ENCODE data around the gene SLC46A3.

Gene SLC46A3

DNA sequence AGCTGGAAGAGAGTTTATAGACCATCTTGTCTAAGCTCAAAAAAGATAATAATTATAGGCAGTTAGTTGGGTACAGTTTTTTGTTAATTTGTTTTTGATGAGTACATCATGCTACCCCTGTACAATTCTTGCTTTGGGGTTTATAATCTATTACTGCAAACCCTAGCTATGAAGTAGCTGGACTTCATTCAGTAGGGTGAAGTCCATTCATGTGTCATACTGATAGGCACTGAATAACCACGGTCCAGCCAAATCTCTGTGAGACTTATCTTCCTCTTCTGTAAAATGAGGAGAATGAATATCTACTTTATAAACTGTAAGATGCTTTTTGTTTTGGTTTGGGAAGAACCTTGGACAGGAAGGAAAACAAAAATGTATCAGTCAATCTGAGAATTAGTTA is 19.5 kb downstream of the SLC46A3 start (continued):
- TF ChIP-seq, protein P1, sequence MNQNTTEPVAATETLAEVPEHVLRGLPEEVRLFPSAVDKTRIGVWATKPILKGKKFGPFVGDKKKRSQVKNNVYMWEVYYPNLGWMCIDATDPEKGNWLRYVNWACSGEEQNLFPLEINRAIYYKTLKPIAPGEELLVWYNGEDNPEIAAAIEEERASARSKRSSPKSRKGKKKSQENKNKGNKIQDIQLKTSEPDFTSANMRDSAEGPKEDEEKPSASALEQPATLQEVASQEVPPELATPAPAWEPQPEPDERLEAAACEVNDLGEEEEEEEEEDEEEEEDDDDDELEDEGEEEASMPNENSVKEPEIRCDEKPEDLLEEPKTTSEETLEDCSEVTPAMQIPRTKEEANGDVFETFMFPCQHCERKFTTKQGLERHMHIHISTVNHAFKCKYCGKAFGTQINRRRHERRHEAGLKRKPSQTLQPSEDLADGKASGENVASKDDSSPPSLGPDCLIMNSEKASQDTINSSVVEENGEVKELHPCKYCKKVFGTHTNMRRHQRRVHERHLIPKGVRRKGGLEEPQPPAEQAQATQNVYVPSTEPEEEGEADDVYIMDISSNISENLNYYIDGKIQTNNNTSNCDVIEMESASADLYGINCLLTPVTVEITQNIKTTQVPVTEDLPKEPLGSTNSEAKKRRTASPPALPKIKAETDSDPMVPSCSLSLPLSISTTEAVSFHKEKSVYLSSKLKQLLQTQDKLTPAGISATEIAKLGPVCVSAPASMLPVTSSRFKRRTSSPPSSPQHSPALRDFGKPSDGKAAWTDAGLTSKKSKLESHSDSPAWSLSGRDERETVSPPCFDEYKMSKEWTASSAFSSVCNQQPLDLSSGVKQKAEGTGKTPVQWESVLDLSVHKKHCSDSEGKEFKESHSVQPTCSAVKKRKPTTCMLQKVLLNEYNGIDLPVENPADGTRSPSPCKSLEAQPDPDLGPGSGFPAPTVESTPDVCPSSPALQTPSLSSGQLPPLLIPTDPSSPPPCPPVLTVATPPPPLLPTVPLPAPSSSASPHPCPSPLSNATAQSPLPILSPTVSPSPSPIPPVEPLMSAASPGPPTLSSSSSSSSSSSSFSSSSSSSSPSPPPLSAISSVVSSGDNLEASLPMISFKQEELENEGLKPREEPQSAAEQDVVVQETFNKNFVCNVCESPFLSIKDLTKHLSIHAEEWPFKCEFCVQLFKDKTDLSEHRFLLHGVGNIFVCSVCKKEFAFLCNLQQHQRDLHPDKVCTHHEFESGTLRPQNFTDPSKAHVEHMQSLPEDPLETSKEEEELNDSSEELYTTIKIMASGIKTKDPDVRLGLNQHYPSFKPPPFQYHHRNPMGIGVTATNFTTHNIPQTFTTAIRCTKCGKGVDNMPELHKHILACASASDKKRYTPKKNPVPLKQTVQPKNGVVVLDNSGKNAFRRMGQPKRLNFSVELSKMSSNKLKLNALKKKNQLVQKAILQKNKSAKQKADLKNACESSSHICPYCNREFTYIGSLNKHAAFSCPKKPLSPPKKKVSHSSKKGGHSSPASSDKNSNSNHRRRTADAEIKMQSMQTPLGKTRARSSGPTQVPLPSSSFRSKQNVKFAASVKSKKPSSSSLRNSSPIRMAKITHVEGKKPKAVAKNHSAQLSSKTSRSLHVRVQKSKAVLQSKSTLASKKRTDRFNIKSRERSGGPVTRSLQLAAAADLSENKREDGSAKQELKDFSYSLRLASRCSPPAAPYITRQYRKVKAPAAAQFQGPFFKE (tag by site-specific recombination; IDR thresholded peaks at IDR 0.05; ENCODE audit: borderline replicate concordance) = no peak
- TF ChIP-seq ZNF600 (tag by site-specific recombination; IDR thresholded peaks at IDR 0.05) (no peak), GLIS2 (tag by site-specific recombination; IDR thresholded peaks at IDR 0.05) (no peak), ZFP37 (tag by site-specific recombination; IDR thresholded peaks at IDR 0.05) (no peak), ZNF121 (tag by site-specific recombination; IDR thresholded peaks at IDR 0.05) (no peak)
- TF ChIP-seq, protein P2, sequence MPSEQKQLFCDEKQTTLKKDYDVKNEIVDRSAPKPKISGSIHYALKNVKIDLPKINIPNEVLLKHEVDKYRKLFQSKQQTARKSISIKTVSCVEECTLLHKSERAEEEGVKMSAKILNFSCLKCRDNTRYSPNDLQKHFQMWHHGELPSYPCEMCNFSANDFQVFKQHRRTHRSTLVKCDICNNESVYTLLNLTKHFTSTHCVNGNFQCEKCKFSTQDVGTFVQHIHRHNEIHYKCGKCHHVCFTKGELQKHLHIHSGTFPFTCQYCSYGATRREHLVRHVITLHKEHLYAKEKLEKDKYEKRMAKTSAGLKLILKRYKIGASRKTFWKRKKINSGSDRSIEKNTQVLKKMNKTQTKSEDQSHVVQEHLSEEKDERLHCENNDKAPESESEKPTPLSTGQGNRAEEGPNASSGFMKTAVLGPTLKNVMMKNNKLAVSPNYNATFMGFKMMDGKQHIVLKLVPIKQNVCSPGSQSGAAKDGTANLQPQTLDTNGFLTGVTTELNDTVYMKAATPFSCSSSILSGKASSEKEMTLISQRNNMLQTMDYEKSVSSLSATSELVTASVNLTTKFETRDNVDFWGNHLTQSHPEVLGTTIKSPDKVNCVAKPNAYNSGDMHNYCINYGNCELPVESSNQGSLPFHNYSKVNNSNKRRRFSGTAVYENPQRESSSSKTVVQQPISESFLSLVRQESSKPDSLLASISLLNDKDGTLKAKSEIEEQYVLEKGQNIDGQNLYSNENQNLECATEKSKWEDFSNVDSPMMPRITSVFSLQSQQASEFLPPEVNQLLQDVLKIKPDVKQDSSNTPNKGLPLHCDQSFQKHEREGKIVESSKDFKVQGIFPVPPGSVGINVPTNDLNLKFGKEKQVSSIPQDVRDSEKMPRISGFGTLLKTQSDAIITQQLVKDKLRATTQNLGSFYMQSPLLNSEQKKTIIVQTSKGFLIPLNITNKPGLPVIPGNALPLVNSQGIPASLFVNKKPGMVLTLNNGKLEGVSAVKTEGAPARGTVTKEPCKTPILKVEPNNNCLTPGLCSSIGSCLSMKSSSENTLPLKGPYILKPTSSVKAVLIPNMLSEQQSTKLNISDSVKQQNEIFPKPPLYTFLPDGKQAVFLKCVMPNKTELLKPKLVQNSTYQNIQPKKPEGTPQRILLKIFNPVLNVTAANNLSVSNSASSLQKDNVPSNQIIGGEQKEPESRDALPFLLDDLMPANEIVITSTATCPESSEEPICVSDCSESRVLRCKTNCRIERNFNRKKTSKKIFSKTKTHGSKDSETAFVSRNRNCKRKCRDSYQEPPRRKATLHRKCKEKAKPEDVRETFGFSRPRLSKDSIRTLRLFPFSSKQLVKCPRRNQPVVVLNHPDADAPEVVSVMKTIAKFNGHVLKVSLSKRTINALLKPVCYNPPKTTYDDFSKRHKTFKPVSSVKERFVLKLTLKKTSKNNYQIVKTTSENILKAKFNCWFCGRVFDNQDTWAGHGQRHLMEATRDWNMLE (tag by site-specific recombination; conservative IDR thresholded peaks at IDR 0.05; ENCODE audit: low read depth) = no peak
- TF ChIP-seq, protein P3, sequence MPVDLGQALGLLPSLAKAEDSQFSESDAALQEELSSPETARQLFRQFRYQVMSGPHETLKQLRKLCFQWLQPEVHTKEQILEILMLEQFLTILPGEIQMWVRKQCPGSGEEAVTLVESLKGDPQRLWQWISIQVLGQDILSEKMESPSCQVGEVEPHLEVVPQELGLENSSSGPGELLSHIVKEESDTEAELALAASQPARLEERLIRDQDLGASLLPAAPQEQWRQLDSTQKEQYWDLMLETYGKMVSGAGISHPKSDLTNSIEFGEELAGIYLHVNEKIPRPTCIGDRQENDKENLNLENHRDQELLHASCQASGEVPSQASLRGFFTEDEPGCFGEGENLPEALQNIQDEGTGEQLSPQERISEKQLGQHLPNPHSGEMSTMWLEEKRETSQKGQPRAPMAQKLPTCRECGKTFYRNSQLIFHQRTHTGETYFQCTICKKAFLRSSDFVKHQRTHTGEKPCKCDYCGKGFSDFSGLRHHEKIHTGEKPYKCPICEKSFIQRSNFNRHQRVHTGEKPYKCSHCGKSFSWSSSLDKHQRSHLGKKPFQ (tag by site-specific recombination; IDR thresholded peaks at IDR 0.05) = no peak
- TF ChIP-seq, protein P4, sequence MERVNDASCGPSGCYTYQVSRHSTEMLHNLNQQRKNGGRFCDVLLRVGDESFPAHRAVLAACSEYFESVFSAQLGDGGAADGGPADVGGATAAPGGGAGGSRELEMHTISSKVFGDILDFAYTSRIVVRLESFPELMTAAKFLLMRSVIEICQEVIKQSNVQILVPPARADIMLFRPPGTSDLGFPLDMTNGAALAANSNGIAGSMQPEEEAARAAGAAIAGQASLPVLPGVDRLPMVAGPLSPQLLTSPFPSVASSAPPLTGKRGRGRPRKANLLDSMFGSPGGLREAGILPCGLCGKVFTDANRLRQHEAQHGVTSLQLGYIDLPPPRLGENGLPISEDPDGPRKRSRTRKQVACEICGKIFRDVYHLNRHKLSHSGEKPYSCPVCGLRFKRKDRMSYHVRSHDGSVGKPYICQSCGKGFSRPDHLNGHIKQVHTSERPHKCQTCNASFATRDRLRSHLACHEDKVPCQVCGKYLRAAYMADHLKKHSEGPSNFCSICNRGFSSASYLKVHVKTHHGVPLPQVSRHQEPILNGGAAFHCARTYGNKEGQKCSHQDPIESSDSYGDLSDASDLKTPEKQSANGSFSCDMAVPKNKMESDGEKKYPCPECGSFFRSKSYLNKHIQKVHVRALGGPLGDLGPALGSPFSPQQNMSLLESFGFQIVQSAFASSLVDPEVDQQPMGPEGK (tag by site-specific recombination; IDR thresholded peaks at IDR 0.05) = no peak

DNA sequence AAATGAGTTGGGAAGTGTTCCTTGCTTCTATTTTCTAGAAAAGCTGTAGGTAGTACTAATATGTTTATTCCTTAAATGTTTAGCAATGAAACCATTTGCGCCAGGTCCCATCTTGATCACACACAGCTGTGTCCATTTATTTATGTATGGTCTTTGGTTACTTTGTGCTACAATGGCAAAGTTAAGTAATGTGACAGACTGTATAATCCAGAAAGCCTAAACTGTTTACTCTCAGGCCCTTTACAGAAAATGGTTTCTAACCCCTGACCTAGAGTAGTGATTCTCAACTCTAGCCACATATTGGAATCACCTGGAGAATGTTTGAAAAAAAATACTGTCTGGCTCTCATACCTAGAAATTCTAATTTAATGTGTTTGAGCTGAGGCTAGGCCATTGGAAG is 21.3 kb downstream of the SLC46A3 start:
- no peak overlapping the region for H3K27ac ChIP-seq (ENCODE audit: extremely low read depth, low read depth, low read length)
- H3K9me3 ChIP-seq (ENCODE audit: control insufficient read depth, insufficient read depth, low read depth, low read length) = no peaks in the 10 kb centered on the region
- no peak overlapping the region for H3K4me3 ChIP-seq (ENCODE audit: low read depth, low read length)
- CTCF ChIA-PET = interaction anchor here (0.9 kb wide), 1 partner anchor 671 kb away, joined by 4 read pairs; no protein-coding TSS in a partner anchor
- H3K36me3 ChIP-seq (ENCODE audit: control insufficient read depth in 2 of 2, insufficient read depth in 1 of 2, low read length in 2 of 2) = peaks cover 0 to 24% of the 10 kb centered on the region in 2 experiments; a peak in 1 of 3 replicates
- POLR2A ChIA-PET = no interaction called here
- H3K4me1 ChIP-seq (ENCODE audit: control insufficient read depth, insufficient read depth, low read length) = no peaks in the 10 kb centered on the region
- no peak for TF ChIP-seq ZNF10 (tag by site-specific recombination; IDR thresholded peaks at IDR 0.05)
- TF ChIP-seq, protein P5, sequence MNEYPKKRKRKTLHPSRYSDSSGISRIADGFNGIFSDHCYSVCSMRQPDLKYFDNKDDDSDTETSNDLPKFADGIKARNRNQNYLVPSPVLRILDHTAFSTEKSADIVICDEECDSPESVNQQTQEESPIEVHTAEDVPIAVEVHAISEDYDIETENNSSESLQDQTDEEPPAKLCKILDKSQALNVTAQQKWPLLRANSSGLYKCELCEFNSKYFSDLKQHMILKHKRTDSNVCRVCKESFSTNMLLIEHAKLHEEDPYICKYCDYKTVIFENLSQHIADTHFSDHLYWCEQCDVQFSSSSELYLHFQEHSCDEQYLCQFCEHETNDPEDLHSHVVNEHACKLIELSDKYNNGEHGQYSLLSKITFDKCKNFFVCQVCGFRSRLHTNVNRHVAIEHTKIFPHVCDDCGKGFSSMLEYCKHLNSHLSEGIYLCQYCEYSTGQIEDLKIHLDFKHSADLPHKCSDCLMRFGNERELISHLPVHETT (tag by site-specific recombination; IDR thresholded peaks at IDR 0.05) = no peak
- TF ChIP-seq KLF7 (tag by site-specific recombination; IDR thresholded peaks at IDR 0.05; ENCODE audit: borderline replicate concordance) = no peak
- TF ChIP-seq, protein P6, sequence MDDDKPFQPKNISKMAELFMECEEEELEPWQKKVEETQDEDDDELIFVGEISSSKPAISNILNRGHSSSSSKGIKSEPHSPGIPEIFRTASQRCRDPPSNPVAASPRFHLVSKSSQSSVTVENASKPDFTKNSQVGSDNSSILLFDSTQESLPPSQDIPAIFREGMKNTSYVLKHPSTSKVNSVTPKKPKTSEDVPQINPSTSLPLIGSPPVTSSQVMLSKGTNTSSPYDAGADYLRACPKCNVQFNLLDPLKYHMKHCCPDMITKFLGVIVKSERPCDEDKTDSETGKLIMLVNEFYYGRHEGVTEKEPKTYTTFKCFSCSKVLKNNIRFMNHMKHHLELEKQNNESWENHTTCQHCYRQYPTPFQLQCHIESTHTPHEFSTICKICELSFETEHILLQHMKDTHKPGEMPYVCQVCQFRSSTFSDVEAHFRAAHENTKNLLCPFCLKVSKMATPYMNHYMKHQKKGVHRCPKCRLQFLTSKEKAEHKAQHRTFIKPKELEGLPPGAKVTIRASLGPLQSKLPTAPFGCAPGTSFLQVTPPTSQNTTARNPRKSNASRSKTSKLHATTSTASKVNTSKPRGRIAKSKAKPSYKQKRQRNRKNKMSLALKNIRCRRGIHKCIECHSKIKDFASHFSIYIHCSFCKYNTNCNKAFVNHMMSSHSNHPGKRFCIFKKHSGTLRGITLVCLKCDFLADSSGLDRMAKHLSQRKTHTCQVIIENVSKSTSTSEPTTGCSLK (tag by site-specific recombination; IDR thresholded peaks at IDR 0.05) = no peak
- TF ChIP-seq, protein P4 (tag by site-specific recombination; IDR thresholded peaks at IDR 0.05) = no peak
- no peak for TF ChIP-seq ZEB2 (tag by site-specific recombination; IDR thresholded peaks at IDR 0.05)
- TF ChIP-seq ZNF175 (tag by site-specific recombination; IDR thresholded peaks at IDR 0.05) = no peak
- TF ChIP-seq GLI4 (tag by site-specific recombination; IDR thresholded peaks at IDR 0.05) = no peak
